ENCODE results near the gene GTF2H1.
A peak's percentile ranks its signal among the peaks of the same experiment; 100 is the strongest.

Gene GTF2H1

GRCh38 chr11:18392434-18393321 is 70.3 kb downstream of the GTF2H1 start:
- Histone ChIP-seq H3K36me3 (peaks cover 12 to 13% (median 12%) of the 10 kb centered on the region in 3 donors), H3K27ac (peak overlapping the region; percentile 97 to 99), H3K4me1 (peaks cover 0 to 37% (median 24%) of the 10 kb centered on the region in 4 donors), H3K27me3 (no peaks in the 10 kb centered on the region), H3K4me3 (no peak overlapping the region), H3K9me3 (no peaks in the 10 kb centered on the region)
- TF ChIP-seq CTCF (IDR thresholded peaks at IDR 0.05), result no peak
- no peak for DNase-seq
- intact Hi-C loops (cut with DNase I; ENCODE audit: low total_unique reads), result loop anchor here (10.0 kb wide), 3 partner anchors 132 to 1788 kb away; partner anchors contain the start of genes SPTY2D1 and TSG101

- Histone ChIP-seq H3K36me3 (peaks cover 20 to 23% (median 21%) of the 10 kb centered on the region in 3 donors), H3K4me1 (peaks cover 0 to 42% (median 25%) of the 10 kb centered on the region in 4 donors), H3K9me3 (no peaks in the 10 kb centered on the region), H3K27me3 (no peaks in the 10 kb centered on the region), H3K4me3 (peak overlapping the region; percentile 90 to 97), H3K27ac (peak overlapping the region; percentile 97 to 99)
- peak in 1 of 2 donors; percentile 29 for DNase-seq
- no peak for TF ChIP-seq CTCF (IDR thresholded peaks at IDR 0.05)
- intact Hi-C loops (cut with DNase I; ENCODE audit: low total_unique reads), result loop anchor here (10.0 kb wide), 3 partner anchors 131 to 1789 kb away; partner anchors contain the start of genes SPTY2D1 and TSG101
Measured at GRCh38 chr11:18393581-18394274, 71.4 kb downstream of the GTF2H1 start.

GRCh38 chr11:18394275-18394927 is 72.0 kb downstream of the GTF2H1 start, which contains the start of gene LDHA:
Gene LDHA, plus strand, starts transcription at chr11:18394563. Its CDS starts 2,280 bp downstream, at chr11:18396843.
- H3K4me3 ChIP-seq, result peak within 1 kb of the TSS; percentile 90 to 97
- peaks cover 26 to 30% (median 27%) of the 10 kb centered on the region in 3 donors for H3K36me3 ChIP-seq
- peaks cover 0 to 45% (median 27%) of the 10 kb centered on the region in 4 donors for H3K4me1 ChIP-seq
- H3K9me3 ChIP-seq, result no peaks in the 10 kb centered on the region
- no peaks in the 10 kb centered on the region for H3K27me3 ChIP-seq
- H3K27ac ChIP-seq, result peak within 1 kb of the TSS; percentile 97 to 99
- TF ChIP-seq CTCF (IDR thresholded peaks at IDR 0.05), result peak in 1 of 2 experiments; percentile 24
- DNase-seq, result peak; percentile 98 to 99
- intact Hi-C loops (cut with DNase I; ENCODE audit: low total_unique reads), result loop anchor here (10.0 kb wide), 3 partner anchors 130 to 1790 kb away; partner anchors contain the start of genes SPTY2D1 and TSG101

GRCh38 chr11:18394928-18395734 is 72.8 kb downstream of the GTF2H1 start:
- intact Hi-C loops (cut with DNase I; ENCODE audit: low total_unique reads), result loop anchor here (5.0 to 10.0 kb wide), 4 partner anchors 73 to 1790 kb away; partner anchors contain the start of genes GTF2H1, HPS5, SPTY2D1 and TSG101
- Histone ChIP-seq H3K27me3 (no peaks in the 10 kb centered on the region), H3K36me3 (peaks cover 34 to 37% (median 35%) of the 10 kb centered on the region in 3 donors), H3K9me3 (no peaks in the 10 kb centered on the region), H3K27ac (peak overlapping the region; percentile 97 to 99), H3K4me3 (peak overlapping the region; percentile 90 to 97), H3K4me1 (peaks cover 0 to 45% (median 27%) of the 10 kb centered on the region in 4 donors)
- DNase-seq, result no peak
- TF ChIP-seq CTCF (IDR thresholded peaks at IDR 0.05), result no peak
